ENCODE measurements around the gene SUCO. TPM values are rescaled to one million over a fixed set of nuclear protein-coding genes. Genes with fewer than 3 reads are reported as not detected.

SUCO gene
- total and polyA plus RNA-seq, 2 experiments from 2014 or later, result 18.0 to 49.8 TPM

- no peak for ATAC-seq
- TF ChIP-seq EZH2phosphoT487 (IDR thresholded peaks at IDR 0.05; ENCODE audit: unreplicated experiment), result no peak
- TF ChIP-seq JUNB (IDR thresholded peaks at IDR 0.05; ENCODE audit: unreplicated experiment), result no peak
- TF ChIP-seq ZNF462 (CRISPR knock-in tag; IDR thresholded peaks at IDR 0.05), result no peak
- TF ChIP-seq NANOG (IDR thresholded peaks at IDR 0.05; ENCODE audit: borderline replicate concordance), result no peak
- TF ChIP-seq STAT1 (IDR thresholded peaks at IDR 0.05; ENCODE audit: unreplicated experiment), result no peak
- no peak for TF ChIP-seq REST (IDR thresholded peaks at IDR 0.05; ENCODE audit: unreplicated experiment)
- no peak for TF ChIP-seq ZNF114 (CRISPR knock-in tag; IDR thresholded peaks at IDR 0.05)
- H3K4me3 Mint-ChIP-seq, result no peak overlapping the region
Measured at GRCh38 chr1:172646653-172647052, 113.7 kb downstream of the SUCO start.

More at GRCh38 chr1:172646653-172647052, 113.7 kb downstream of the SUCO start:
- Mint-ChIP-seq H3K27me3 (ENCODE audit: insufficient read depth, low read depth, poor library complexity) (no peaks in the 10 kb centered on the region), H3K4me1 (no peaks in the 10 kb centered on the region; the same call in 2 of the 3 replicates), H3K36me3 (ENCODE audit: low read depth) (no peaks in the 10 kb centered on the region), H3K9me3 (no peaks in the 10 kb centered on the region), H3K27ac (no peak overlapping the region)
- Histone ChIP-seq H3K27me3 (ENCODE audit: insufficient read depth) (no peaks in the 10 kb centered on the region), H3K27ac (ENCODE audit: low read depth) (no peak overlapping the region), H3K36me3 (ENCODE audit: insufficient read depth) (no peaks in the 10 kb centered on the region), H3K4me2 (no peak overlapping the region), H3K9me2 (ENCODE audit: insufficient read depth) (no peaks in the 10 kb centered on the region), H3K79me2 (replicated peaks; ENCODE audit: insufficient read depth) (no peaks in the 10 kb centered on the region), H4K20me1 (replicated peaks; ENCODE audit: insufficient read depth) (no peaks in the 10 kb centered on the region), H3K4me3 (no peak overlapping the region), H2AFZ (no peak overlapping the region), H3K4me1 (ENCODE audit: insufficient read depth) (no peaks in the 10 kb centered on the region), H3F3A (replicated peaks; ENCODE audit: low read depth) (no peaks in the 10 kb centered on the region)
- DNase-seq (ENCODE audit: low spot score), result no peak
